ENCODE data around the gene MED12L.
A peak's percentile ranks its signal among the peaks of the same experiment; 100 is the strongest.

Gene MED12L

GRCh38 chr3:151372063-151372820 is 286.8 kb downstream of the MED12L start:
- DNase-seq (ENCODE audit: low spot score): no peak
- in situ Hi-C loops (cut with MboI; ENCODE audit: low pct_unique_long_range_greater_than_20kb, low sequenced_read_pairs, unreplicated experiment): no loop called here
- TF ChIP-seq, protein P1, sequence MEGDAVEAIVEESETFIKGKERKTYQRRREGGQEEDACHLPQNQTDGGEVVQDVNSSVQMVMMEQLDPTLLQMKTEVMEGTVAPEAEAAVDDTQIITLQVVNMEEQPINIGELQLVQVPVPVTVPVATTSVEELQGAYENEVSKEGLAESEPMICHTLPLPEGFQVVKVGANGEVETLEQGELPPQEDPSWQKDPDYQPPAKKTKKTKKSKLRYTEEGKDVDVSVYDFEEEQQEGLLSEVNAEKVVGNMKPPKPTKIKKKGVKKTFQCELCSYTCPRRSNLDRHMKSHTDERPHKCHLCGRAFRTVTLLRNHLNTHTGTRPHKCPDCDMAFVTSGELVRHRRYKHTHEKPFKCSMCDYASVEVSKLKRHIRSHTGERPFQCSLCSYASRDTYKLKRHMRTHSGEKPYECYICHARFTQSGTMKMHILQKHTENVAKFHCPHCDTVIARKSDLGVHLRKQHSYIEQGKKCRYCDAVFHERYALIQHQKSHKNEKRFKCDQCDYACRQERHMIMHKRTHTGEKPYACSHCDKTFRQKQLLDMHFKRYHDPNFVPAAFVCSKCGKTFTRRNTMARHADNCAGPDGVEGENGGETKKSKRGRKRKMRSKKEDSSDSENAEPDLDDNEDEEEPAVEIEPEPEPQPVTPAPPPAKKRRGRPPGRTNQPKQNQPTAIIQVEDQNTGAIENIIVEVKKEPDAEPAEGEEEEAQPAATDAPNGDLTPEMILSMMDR (IDR thresholded peaks at IDR 0.05; ENCODE audit: extremely low read depth, insufficient read depth, missing control alignments): no peak

GRCh38 chr3:151377768-151378385 is 292.4 kb downstream of the MED12L start:
- in situ Hi-C loops (cut with MboI; ENCODE audit: low pct_unique_long_range_greater_than_20kb, low sequenced_read_pairs, unreplicated experiment): no loop called here
- no peak for DNase-seq (ENCODE audit: low spot score)
- TF ChIP-seq, protein P1 (IDR thresholded peaks at IDR 0.05; ENCODE audit: extremely low read depth, insufficient read depth, missing control alignments): no peak

DNA sequence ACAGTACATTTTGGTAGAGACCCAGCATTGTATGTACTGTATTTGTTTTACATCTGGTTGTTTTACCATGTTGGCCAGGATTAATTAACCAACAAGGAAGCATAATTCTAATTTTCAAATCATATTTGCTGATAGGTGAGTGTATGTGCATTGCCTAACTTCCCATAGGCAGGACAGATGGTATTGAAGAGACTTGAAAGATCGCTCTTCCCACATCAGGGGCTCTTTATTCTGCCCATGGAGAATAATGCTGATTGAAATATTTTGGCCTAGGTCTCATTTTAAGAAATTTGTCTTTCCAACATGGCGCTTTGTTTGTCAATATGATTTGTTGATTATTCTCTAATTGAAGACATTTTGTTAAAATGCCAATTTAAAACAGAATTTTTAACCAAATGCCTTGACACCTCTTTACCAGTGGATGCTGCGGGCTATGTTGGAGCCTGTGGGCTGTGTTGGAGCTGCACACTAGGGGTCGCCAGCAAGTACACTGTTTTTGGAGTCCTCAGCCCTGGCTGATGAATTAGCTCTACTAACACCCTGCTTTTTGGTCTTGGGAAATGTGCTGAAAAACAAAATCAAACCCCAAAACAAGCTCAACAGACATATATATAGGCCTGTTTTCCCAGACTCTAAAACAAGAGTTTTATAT is 293.7 kb downstream of the MED12L start:
- in situ Hi-C loops (cut with MboI; ENCODE audit: low pct_unique_long_range_greater_than_20kb, low sequenced_read_pairs, unreplicated experiment): no loop called here
- no peak for DNase-seq (ENCODE audit: low spot score)

GRCh38 chr3:151382671-151383070 is 297.2 kb downstream of the MED12L start:
- in situ Hi-C loops (cut with MboI; ENCODE audit: low pct_unique_long_range_greater_than_20kb, low sequenced_read_pairs, unreplicated experiment): no loop called here
- TF ChIP-seq, protein P1 (IDR thresholded peaks at IDR 0.05; ENCODE audit: extremely low read depth, insufficient read depth, missing control alignments): no peak
- no peak for DNase-seq (ENCODE audit: low spot score)

More for the DNA sequence above, 293.7 kb downstream of the MED12L start:
- TF ChIP-seq, protein P1 (IDR thresholded peaks at IDR 0.05; ENCODE audit: extremely low read depth, insufficient read depth, missing control alignments): peak; percentile 66

DNA sequence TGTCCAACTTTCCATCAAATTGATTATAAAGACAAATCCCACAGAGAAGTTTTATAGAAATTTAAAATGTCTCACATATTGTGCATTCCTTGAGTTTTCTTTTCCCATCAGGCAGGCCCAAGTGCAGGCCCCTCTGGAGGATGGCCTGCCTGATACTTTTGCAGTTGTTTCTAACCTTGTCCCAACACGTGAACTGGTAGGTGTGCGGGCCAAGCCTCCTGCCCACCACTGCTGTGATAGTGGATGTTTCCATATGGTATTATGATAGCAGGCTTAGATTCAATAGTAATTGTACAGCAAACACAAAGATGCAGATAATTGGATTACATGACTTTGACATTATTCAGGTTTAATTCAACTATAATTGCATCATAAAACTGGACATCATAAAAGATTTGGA is 297.6 kb downstream of the MED12L start:
- in situ Hi-C loops (cut with MboI; ENCODE audit: low pct_unique_long_range_greater_than_20kb, low sequenced_read_pairs, unreplicated experiment): no loop called here
- DNase-seq (ENCODE audit: low spot score): no peak
- TF ChIP-seq, protein P1 (IDR thresholded peaks at IDR 0.05; ENCODE audit: extremely low read depth, insufficient read depth, missing control alignments): no peak

GRCh38 chr3:151383956-151384355 is 298.5 kb downstream of the MED12L start:
- in situ Hi-C loops (cut with MboI; ENCODE audit: low pct_unique_long_range_greater_than_20kb, low sequenced_read_pairs, unreplicated experiment): no loop called here
- no peak for DNase-seq (ENCODE audit: low spot score)
- TF ChIP-seq, protein P1 (IDR thresholded peaks at IDR 0.05; ENCODE audit: extremely low read depth, insufficient read depth, missing control alignments): no peak

All from GM13977 (cell line).